ENCODE data around the gene ANKRD2.
A peak's percentile ranks its signal among the peaks of the same experiment; 100 is the strongest.
"Not testable (repeated sequence)": the region's sequence is repeated elsewhere in the genome, so short reads cannot be mapped to it uniquely, and the experiment has no call there.

The ANKRD2 gene, protein sequence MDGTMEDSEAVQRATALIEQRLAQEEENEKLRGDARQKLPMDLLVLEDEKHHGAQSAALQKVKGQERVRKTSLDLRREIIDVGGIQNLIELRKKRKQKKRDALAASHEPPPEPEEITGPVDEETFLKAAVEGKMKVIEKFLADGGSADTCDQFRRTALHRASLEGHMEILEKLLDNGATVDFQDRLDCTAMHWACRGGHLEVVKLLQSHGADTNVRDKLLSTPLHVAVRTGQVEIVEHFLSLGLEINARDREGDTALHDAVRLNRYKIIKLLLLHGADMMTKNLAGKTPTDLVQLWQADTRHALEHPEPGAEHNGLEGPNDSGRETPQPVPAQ

DNA sequence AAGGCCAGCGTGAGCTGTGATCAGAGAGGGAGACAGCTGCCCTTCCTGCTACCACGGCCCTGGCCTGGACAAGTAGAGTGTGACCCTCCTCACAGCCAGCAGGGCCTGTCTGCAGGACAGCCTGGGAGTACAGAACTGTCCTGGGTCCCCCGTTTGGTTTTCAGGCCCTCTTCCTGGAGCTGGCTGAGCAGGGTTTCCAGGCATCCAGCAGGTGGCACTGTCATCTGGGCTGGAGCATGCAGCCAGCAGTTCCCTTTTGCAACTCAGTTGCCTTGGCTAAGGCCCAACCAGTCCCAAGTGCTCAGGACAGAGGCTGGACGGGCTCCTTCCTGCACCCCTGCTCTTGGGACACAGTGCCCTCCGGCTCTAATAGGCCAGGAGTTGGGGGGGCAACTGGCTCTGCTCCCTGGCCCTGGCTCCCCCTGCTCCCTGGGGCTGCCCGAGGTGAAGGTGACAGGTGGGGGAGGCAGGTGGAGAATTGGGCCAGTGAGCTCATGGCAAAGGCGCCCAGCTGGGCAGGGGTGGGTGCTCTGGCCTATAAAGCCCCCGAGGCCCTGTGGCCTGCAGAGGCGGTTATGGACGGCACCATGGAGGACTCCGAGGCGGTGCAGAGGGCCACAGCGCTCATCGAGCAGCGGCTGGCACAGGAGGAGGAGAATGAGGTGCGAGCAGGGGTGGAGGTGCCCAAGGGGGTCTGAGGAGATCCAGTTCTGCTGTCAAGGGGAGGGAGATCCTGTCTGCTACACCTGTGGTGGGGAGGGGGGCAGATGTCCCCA lies at the start of gene ANKRD2:
Gene ANKRD2, plus strand, starts transcription at position 566 of the 776 bp plus-strand sequence. Its CDS starts 10 bp downstream, at position 576.
- peak; percentile 46 for DNase-seq

DNA sequence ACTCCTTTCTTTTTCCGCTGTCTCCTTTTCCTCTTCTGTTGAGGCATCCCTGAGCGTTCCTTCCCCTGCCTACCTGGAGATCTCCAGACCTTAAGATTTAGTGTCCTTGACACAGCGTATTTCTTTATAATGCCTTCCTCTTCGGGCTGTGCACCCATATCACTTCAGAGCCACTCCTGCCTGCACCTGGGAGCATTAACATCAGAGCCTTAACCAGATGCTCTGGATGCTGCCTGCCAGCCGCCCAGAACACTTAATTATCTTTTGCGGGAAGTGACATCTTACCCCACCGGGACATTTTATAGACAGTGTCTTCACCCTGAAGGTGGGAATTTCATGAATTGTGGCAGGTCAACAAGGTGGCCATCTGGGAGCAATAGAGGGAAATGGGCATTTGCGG lies 49.6 kb upstream of the ANKRD2 start:
- no peak for DNase-seq

DNA sequence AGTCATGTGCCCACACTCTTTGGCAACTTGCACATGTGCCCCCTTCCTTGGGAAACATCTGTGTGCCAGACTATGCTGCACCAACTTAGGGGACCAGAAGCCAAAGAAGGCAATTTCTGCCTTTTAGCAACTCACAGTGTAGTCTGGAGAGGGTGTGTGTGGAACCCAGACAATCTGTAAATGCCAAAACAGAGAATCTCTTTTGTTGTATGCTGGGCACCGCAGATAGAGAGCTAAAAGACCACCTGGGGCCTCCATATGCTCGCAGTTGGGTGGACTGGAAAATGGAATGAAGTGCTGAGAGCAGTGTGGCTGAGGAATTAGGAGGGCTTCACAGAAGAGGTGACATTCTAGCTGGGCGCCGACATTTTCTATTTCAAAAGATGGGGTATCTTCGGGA lies 47.5 kb upstream of the ANKRD2 start:
- no peak for DNase-seq

DNA sequence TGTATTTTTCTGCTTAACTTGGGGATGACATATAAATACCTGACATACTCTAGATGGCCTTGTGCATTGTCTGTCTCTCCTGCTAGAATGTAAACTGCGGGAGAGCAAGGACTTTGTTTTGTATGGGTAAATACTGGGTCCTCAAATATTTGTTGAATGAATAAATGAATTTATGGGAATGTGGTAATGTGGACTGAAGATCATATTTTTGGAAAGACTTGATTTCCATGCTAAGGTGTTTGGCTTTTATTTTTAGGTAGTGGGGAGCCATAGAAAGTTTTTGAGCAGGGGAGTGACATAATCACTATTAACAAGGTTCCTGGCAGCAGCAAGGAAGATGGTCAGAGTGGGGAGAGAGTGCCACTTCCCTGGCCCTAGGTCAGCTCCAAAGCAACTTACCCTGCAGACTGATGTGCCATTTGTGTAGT lies 46.9 kb upstream of the ANKRD2 start:
- DNase-seq, result no peak

DNA sequence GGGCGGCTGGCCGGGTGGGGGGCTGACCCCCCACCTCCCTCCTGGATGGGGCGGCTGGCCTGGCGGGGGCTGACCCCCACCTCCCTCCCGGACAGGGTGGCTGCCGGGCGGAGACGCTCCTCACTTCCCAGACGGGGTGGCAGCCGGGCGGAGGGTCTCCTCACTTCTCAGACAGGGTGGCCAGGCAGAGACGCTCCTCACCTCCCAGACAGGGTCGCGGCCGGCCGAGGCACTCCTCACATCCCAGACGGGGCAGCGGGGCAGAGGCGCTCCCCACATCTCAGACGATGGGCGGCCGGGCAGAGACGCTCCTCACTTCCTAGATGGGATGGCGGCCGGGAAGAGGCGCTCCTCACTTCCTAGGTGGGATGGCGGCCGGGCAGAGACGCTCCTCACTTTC lies 43.7 kb upstream of the ANKRD2 start:
- not testable (repeated sequence) for DNase-seq

DNA sequence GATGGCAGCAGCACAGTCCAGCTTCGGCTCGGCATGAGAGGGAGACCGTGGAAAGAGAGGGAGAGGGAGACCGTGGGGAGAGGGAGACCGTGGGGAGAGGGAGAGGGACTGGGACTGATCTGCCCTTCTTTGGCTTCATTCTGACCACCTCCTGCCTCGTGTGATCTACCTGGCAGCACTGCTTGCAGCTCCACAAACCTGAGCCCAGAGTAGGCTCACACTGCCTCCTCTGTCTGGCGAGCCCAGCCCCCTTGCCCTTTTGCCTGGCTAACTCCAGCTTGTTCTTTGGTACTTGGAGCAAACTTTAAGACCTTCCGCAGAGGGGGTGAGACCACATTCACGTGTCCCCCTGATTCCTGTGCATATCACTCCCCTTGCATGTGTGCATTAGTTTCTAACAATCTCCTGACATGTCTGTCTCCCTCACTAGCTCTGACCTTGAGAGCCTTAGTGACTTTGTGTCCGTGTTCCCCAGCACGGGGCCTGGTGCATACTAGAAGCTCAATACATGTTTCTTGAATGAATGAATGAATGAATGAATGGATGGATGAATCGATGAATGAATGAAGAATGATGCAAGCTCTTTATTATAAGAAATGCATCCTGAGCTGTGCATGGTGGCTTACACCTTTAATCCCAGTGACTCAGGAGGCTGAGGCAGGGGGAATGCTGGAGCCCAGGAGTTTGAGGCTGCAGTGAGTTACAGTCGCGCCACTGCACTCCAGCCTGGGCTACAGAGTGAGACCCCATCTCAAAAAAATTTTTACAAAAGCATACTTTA lies 42.7 kb upstream of the ANKRD2 start:
- DNase-seq, result no peak

DNA sequence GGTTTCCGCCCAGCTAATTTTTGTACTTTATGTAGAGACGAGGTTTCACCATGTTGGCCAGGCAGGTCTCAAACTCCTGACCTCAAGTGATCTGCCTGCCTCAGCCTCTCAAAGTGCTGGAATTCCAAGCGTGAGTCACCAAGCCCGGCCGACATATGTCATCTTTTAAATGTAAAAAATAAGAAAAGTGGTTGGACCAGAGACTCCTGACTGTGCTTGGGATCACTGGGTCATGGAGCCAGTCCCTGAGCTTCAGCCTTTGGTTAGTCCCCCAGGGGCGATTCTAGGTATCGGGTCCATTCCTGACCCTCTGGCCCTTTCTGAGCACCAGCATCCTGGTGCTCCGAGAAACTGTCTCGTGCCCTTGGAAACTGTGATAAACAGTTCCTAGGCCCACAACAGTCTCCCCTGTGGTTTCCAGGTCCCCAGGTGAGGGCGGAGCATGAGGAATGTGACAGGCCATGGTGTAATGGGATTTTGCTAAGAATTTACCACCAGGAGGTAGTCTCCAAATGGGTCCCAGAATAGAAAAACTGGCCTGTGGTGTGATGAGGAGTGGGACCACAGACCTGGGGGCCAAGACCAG lies 41.1 kb upstream of the ANKRD2 start:
- DNase-seq, result no peak

DNA sequence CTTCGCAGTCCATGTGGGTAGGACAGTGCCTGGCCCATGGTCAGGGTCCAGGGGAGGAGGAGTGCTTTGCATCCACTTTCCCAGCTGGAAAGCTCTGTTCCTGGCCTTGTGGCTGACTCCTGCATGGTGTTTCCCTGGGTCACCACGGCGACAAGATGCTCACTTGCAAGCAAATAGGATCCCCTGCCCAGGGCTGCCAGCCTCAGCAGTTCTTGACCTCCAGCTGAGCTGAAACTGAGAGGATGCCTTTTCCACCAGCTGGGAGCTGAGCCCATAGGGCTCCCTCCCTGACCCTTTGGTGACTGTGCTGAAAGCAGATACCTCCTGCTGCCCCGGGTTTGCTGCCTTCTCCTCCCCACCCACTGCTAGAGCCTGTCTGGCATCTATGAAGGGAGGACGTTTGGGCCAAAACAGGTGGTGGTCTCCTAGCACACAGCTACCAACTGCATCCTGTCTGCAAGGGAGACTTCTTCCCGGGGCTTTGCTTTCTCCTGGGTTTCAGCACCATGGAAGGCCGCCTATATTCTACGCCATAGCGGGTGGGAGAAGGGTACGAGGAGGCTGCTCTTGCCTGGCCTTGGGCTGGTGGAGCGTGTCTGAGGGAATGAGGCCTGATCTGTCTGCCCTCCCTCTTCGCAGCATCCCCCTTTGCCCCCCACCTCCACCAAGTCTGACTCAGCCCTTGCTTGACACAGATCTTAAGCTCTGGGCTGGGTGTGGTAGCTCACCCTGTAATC lies 39.5 kb upstream of the ANKRD2 start:
- DNase-seq, result no peak

DNA sequence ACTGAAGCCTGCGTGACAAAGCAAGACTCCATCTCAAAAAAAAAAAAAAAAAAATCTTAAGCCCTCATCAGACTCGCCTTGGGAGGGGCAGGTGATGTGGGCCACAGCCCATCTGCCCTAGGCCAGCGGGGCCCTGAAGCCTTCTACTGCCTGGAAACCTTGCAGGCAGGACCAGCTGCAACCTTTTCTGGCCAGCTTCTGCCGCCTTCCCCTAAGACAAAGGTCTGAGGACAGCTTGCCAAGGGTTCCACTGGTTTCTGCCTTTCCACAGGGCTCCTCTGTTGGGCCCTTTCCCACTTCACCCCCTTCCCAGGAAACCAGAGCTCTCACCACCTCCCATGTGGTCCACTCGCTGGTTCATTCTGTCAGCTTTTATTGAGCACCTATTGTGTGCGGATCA lies 38.7 kb upstream of the ANKRD2 start:
- DNase-seq, result no peak

DNA sequence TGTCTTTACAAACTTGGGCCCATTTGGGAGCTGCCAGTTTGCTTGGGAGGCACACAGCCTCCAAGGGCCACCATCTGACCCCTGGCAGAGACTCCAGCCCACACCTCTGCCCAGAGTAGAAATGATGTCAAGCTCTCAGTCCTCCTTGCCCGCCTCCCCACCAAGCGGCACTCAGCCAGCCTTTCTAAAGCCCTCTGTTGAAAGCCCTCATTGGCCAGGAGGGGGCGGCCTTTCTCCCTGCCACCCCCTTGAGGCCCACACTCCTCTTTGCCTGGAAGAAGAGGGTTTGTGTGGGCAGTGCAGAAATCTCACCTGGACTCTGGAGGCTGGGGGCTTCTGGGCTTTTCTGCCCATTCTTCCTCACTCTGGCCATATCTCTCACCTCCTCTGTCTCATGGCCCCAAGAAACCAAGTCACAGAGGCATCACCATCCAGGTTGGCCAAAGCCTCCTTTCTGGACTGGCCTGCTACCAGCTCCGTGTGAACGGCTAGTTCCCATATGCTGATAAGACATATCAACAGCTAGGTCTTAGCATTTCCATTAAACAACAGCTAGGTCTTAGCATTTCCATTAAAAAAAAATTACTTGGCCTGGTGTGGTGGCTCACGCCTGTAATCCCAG lies 37.7 kb upstream of the ANKRD2 start:
- DNase-seq, result no peak

DNA sequence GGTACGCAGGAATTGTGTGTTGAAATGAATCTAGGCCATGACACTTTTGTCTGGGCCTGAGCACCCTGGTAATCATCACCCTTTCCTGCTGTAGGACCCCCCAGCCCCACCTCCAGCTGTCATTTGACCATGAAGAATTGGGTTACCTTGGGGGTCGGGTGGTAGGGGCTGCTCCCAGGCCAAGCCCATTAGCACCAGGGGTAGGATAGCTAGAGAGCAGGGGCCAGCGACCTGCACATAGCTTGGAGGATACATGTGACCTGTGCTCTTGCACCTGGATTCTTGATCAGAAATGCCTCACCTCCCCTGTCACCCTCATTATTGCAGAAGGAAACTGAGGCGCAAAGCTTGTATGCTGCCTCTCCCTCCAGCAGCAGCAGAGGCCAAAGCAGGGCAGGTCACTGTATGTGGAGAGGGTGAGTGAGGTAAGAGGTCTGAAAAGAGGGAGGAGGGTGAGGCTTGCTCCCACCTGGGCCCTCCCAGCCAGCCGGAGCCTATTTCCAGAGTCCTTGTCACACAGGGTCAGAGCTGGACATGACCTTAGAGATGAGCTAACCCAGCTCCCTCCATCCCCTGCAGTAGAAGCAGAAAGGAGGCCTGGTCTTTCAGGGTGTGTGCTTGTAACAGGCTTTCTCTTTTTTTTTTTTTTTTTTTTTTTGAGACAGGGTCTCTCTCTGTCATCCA lies 35.3 kb upstream of the ANKRD2 start:
- DNase-seq, result no peak

DNA sequence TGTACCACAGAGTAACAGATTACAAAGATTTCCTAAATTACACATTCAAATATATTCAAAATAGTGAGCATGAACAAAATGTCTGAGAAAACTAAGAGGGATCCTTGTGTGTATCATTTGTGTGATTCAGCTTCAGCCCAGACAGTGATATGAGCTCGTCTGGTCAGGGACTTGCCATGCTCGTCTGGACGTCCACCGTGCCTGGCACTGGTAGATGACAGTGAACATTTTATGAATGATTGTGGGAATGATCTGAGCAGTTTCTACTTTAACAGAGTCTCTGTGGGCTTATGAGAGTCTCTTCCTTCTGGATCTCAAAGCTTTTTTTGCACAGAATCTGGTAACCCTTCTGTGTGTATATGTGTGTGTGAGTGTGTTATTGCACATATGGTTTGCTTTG lies 34.2 kb upstream of the ANKRD2 start:
- DNase-seq, result no peak

DNA sequence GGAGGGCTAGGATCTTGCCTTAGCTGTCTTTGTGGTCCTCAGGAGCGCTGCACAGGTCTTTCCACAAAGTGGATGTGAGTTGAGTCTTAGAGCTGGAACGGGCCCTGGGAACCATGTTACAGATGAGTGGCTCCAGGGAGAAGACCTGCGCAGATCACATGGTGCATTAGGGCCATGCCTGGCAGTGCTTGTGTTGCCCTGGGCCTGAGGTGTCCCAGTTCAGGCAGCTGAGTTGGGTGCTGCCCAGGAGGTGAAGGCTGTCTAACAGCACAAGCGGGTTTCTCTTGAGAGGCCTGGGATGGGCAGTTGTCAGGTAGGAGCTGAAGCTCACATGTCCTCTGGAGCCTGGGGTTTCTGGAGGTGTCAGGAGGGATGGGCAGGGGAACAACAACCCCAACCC lies 33.7 kb upstream of the ANKRD2 start:
- no peak for DNase-seq

DNA sequence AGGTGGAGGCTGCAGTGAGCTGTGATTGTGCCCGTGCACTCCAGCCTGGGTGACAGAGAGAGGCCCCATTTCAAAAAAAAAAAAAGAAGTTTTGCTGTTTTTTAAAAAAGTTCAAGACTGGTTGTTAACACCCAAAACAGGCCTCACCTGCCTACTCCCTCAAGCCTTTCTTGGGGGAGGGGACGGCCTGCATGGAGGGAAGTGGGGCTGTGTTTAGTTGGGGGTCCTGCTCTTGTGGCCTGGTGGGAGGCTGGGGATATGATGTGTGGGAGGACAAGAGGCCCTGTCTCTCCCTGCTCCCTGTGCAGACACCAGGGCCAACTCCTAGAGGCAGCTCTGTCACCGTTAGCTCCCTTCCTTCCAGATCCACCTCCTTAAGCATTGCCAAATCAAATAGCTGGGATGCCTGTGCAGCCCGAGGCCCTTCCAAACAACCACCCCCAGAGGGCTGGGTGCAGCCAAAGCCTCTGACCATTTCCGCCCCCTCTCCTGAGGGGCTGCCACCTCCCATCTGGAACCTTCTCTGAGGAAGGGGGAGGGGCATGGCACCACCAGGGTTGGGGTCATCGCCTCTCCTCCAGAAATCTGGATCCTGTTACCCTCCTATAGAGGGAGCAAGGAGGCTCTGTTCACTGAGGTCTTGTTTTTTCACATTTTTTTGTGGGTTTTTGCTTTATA lies 32.9 kb upstream of the ANKRD2 start:
- DNase-seq, result no peak

DNA sequence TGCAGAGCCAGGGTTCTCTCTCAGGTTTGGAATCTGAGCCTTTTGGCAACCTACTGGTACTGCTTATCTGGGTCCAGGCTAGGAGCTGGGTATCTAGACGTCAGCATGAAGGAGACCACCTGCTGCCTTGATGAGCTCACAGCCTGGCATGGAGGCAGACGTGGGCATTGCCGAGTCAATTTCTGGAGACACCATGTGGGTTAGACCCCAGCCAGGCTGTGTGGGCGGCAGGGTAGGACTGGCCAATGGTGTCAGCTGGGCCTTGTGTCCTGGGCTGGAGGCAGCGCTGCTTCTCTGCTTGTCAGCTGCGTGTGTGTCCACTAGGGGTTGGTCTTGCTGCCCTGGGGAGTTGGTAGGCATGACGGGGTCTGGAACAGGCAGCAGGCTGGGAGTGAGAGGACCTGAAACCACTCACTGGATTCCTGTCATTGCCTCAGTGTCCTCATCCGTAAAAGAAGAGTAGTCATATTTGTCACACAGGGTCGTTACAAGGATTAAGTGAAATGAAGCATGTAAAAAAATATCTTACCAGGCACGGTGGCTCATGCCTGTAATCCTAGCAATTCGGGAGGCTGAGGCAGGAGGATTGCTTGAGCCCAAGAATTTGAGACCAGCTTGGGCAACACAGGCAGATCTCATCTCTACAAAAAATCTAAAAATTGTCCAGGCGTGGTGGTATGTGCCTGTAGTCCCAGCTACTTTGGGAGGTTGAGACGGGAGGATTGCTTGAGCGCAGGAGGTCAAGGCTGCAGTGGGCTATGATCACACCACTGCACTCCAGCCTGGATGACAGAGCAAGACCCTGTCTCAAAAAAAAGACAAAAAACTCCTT lies 31.7 kb upstream of the ANKRD2 start:
- no peak for DNase-seq

DNA sequence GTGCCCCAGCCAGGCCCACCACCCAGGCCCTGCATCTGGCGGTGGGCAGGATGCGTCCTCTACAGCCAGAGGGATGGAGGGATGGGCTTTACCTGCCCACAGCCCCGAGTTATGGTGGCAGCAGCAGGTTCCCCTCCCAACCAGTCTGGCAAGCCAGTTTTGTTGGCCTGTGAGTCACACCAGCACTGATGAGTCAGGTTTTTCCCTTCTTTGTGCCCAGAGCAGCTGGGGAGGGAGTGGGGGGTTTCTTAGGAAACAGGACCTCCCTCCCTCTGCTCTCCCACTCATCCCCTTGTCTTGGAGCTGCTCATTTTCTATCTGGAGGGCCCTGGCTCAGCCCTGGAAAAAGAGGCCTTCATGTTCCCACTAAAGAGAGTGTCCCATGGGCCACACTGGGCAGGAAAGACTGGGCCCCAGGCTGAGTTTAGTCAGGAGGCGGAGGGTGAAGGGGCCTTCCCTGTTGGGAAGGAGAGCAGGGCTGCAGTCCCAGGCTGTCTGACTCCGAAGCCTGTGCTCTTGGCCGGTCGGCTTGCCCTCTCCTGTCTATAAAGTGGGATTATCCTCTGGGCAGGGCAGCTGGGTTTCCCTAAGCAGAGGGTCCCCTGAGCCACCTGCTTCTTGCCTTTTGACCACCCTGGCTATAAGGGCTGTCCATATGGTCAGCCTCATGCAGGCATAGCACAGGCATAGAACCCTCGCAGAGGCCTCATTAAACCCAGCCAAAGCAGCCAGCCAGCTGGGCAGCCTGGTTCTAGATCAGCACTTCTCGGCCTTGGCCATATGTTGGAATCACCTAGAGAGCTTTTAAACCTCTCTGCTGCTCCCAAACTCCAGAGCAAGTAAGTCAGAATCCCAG lies 30.2 kb upstream of the ANKRD2 start:
- DNase-seq, result no peak

DNA sequence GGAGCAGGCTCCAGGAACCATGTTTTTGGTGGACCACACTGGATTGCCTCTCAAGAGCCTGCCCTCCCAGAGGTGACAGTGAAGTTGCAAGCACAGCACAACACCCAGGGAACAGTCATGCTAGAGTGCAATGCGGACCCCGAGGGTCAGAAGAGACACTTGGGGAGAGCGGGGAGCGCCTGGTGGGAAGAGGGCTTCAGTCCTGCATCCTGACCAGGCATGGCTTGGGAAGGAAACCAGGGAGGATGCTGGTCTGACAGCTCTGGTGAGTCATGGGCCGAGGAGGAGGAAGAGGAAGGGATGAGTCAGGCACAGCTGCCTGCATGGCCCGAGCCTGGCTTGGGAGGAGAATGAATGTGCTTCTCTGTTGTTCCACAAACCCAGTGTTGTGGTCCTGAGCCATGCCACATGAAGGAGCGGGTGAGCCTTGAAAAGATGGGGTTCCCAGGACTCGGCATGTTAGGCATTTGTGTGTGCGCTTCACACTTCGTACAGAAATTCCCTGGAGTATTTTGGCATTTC lies 29.5 kb upstream of the ANKRD2 start:
- no peak for DNase-seq

DNA sequence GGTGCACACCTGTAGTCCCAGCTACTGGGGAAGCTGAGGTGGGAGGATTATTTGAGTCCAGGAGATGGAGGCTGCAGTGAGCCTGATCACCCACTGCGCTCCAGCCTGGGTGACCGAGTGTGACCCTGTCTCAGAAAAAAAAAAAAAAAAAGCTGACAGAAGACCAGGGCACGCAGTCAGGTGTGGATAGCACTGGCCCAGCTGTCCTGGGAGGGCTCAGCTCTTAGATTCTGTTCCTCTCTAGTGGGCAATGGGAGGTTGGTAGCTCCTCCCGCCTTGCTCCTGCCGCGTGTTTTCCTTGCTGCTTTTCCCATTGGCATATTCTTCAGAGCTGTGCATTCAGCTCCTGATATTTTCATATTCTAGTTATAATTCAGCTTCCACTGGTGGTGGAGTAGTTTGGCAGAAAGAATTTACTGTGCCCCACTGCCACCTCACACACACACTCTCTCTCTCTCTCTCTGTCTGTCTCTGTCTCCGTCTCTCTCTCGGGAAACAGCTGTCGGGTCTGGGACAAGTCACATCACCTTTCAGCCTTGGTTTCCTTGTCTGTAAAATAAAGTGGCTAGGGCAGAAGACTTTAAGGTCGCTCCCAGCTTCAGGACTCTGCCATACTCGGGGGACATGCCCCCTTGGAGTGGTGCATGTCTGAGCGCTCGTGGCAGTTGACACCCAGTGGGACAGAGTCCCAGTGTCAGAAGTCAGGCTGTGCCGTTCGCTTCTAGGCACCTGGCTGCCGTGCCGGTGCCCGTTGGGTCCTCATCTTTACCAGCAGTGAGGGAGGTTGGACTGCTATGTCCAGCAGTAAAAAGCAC lies 25.9 kb upstream of the ANKRD2 start:
- no peak for DNase-seq
